ENCODE measurements around the gene NDUFA8.

Gene NDUFA8

GRCh38 chr9:122202111-122202510 is 42.5 kb upstream of the NDUFA8 start:
- TF ChIP-seq CTCF (IDR thresholded peaks at IDR 0.05; ENCODE audit: insufficient read depth, low read depth, low read length, missing control alignments), result no peak
- no peak for DNase-seq (ENCODE audit: low read depth)
- no peak overlapping the region for H3K4me3 ChIP-seq (ENCODE audit: low read length)

- H3K4me3 ChIP-seq (ENCODE audit: low read length), result no peak overlapping the region
- no peak for TF ChIP-seq CTCF (IDR thresholded peaks at IDR 0.05; ENCODE audit: insufficient read depth, low read depth, low read length, missing control alignments)
- DNase-seq (ENCODE audit: low read depth), result no peak
Observed at GRCh38 chr9:122201641-122202040, 42.1 kb upstream of the NDUFA8 start.

- no peak for DNase-seq (ENCODE audit: low read depth)
- TF ChIP-seq CTCF (IDR thresholded peaks at IDR 0.05; ENCODE audit: insufficient read depth, low read depth, low read length, missing control alignments), result no peak
Observed at GRCh38 chr9:122200960-122201595, 41.5 kb upstream of the NDUFA8 start.

GRCh38 chr9:122197882-122198281 is 38.3 kb upstream of the NDUFA8 start:
- no peak for DNase-seq (ENCODE audit: low read depth)
- no peak for TF ChIP-seq CTCF (IDR thresholded peaks at IDR 0.05; ENCODE audit: insufficient read depth, low read depth, low read length, missing control alignments)
- no peak overlapping the region for H3K4me3 ChIP-seq (ENCODE audit: low read length)

More at GRCh38 chr9:122200960-122201595, 41.5 kb upstream of the NDUFA8 start:
- H3K4me3 ChIP-seq (ENCODE audit: low read length), result no peak overlapping the region

GRCh38 chr9:122197426-122197825 is 37.8 kb upstream of the NDUFA8 start:
- DNase-seq (ENCODE audit: low read depth), result no peak
- no peak for TF ChIP-seq CTCF (IDR thresholded peaks at IDR 0.05; ENCODE audit: insufficient read depth, low read depth, low read length, missing control alignments)
- no peak overlapping the region for H3K4me3 ChIP-seq (ENCODE audit: low read length)

GRCh38 chr9:122195875-122196274 is 36.3 kb upstream of the NDUFA8 start:
- no peak for TF ChIP-seq CTCF (IDR thresholded peaks at IDR 0.05; ENCODE audit: insufficient read depth, low read depth, low read length, missing control alignments)
- no peak overlapping the region for H3K4me3 ChIP-seq (ENCODE audit: low read length)
- no peak for DNase-seq (ENCODE audit: low read depth)

GRCh38 chr9:122193651-122194050 is 34.1 kb upstream of the NDUFA8 start:
- no peak for DNase-seq (ENCODE audit: low read depth)
- H3K4me3 ChIP-seq (ENCODE audit: low read length), result no peak overlapping the region
- no peak for TF ChIP-seq CTCF (IDR thresholded peaks at IDR 0.05; ENCODE audit: insufficient read depth, low read depth, low read length, missing control alignments)

Measured in epithelial cell of esophagus (primary cell).